Left lung (tissue), 10 donors: Measurements from ENCODE around the gene INPP4B. TPM values are rescaled to one million over a fixed set of nuclear protein-coding genes. Genes with fewer than 3 reads are reported as not detected.

Experiments
- ATAC-seq: fragments of 200-7000 bp; cut with Tn5 transposase; one replicate; pipeline ENCODE4 v1.9.1; 2020; ENCODE audit warnings: moderate library complexity
- DNase-seq, 4 donors: peaks; one replicate each; pipeline ENCODE4 v3.0.0-alpha.2; 2013 to 2020
- H3K27ac ChIP-seq, 2 donors: fragments of 200-600 bp; sonication (generic) in 1 of 2; one replicate each; pipeline versions ENCODE4 v1.5.0 to v1.8.0; 2020 to 2021
- H3K27me3 ChIP-seq, 2 donors: fragments of 200-600 bp; sonication (generic) in 1 of 2; one replicate each; pipeline versions ENCODE4 v1.5.0 to v1.8.0; 2020 to 2021
- H3K36me3 ChIP-seq, 2 donors: fragments of 200-600 bp; sonication (generic) in 1 of 2; one replicate each; pipeline versions ENCODE4 v1.5.0 to v1.8.0; 2020 to 2021
- H3K4me1 ChIP-seq, 2 donors: fragments of 200-600 bp; one replicate each; pipeline ENCODE4 v1.8.0; 2021
- H3K4me3 ChIP-seq, 2 donors: fragments of 200-600 bp; sonication (generic) in 1 of 2; one replicate each; pipeline versions ENCODE4 v1.5.0 to v1.8.0; 2020 to 2021; ENCODE audit warnings: mild to moderate bottlenecking in 1 of 2
- H3K9me3 ChIP-seq, 2 donors: fragments of 200-600 bp; sonication (generic) in 1 of 2; one replicate each; pipeline versions ENCODE4 v1.5.0 to v1.8.0; 2020 to 2021
- intact Hi-C, 2 donors: fragments of 100-400 bp; cut with DNase I; formaldehyde crosslinking; loops; one replicate each; pipeline versions ENCODE4 v1.11.2 to v1.14.2; 2022
- polyA plus RNA-seq, 6 donors: library from polyadenylated mRNA; unstranded; fragments of 120-200 nt; gene quantifications; one replicate each; pipeline ENCODE4 v1.2.1, GENCODE V29; 2013; ENCODE audit not compliant: insufficient read length in 6 of 6
- total RNA-seq, 2 donors: library from RNA; stranded (reverse); fragmentation: NEBNext Ultra II Directional; extraction: Animal tissue kit (Norgen Biotek cat#: 25700); gene quantifications; one replicate each; pipeline ENCODE4 v1.2.1, GENCODE V29; 2021
- TF ChIP-seq, protein P1 (sequence below), 2 donors: fragments of 200-600 bp; sonication (generic) in 1 of 2; IDR thresholded peaks; one replicate each; pipeline versions ENCODE4 v1.5.0 to v1.8.0; 2021; ENCODE audit warnings: antibody characterized with exemption in 2 of 2
- donor health status: DM: no; HTN: yes; CAD: no.
- donor health status: DM: no; HTN: no; CAD: no.

INPP4B gene
- total and polyA plus RNA-seq, 8 donors, result 7.3 to 15.1 (median 11.6) TPM

GRCh38 chr4:142218726-142219125, 627.4 kb downstream of the INPP4B start:
- no peaks in the 10 kb centered on the region for H3K36me3 ChIP-seq

DNA sequence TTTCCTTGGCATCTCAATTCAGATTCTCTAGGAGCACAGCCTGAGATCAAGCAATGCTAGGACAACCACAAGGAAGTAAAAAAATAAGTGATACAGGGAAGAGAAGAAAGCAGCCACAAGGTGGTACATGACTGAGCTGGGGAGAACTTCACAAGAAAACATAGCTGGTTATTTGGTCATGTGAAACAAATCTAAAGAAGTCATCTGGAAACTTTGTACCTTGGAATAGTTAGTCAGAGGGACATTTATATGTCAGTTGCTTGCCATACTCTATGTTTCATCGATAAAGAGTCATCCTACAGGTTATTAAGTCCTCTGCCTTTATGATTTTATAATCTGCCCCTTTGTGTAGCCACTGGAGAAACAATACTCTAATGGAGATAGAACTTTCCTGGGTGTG, 634.7 kb downstream of the INPP4B start:
- Histone ChIP-seq H3K36me3 (no peaks in the 10 kb centered on the region), H3K27me3 (no peaks in the 10 kb centered on the region), H3K27ac (no peak overlapping the region), H3K9me3 (no peaks in the 10 kb centered on the region), H3K4me1 (no peaks in the 10 kb centered on the region), H3K4me3 (no peak overlapping the region)
- no peak for ATAC-seq
- intact Hi-C loops, result no loop called here
- TF ChIP-seq, protein P1, sequence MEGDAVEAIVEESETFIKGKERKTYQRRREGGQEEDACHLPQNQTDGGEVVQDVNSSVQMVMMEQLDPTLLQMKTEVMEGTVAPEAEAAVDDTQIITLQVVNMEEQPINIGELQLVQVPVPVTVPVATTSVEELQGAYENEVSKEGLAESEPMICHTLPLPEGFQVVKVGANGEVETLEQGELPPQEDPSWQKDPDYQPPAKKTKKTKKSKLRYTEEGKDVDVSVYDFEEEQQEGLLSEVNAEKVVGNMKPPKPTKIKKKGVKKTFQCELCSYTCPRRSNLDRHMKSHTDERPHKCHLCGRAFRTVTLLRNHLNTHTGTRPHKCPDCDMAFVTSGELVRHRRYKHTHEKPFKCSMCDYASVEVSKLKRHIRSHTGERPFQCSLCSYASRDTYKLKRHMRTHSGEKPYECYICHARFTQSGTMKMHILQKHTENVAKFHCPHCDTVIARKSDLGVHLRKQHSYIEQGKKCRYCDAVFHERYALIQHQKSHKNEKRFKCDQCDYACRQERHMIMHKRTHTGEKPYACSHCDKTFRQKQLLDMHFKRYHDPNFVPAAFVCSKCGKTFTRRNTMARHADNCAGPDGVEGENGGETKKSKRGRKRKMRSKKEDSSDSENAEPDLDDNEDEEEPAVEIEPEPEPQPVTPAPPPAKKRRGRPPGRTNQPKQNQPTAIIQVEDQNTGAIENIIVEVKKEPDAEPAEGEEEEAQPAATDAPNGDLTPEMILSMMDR (IDR thresholded peaks at IDR 0.05), result no peak
- no peak for DNase-seq

More at GRCh38 chr4:142218726-142219125, 627.4 kb downstream of the INPP4B start:
- H3K4me3 ChIP-seq, result no peak overlapping the region
- DNase-seq (no peak), ATAC-seq (no peak)
- TF ChIP-seq, protein P1 (IDR thresholded peaks at IDR 0.05), result no peak
- no peaks in the 10 kb centered on the region for H3K9me3 ChIP-seq
- intact Hi-C loops, result no loop called here
- no peaks in the 10 kb centered on the region for H3K4me1 ChIP-seq
- H3K27ac ChIP-seq, result no peak overlapping the region
- H3K27me3 ChIP-seq, result no peaks in the 10 kb centered on the region

DNA sequence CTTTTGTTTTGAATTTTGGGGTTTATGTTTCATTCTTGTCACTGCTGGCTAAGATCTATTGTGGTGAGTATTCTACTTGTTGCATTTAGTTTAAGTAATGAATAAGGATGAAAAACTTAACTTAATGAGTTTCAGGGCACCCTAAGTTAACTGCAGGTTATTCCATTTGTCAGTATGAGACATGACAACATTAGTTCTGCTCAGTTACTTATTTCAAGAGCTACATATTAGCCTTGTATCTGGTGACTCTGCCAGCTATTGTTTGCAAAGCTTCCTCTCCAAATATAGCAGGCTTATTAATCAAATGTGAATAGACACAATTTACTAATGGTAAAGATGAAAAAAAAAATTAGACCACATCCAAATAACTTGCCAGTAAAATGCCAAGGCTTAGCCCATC, 642.6 kb downstream of the INPP4B start:
- ATAC-seq, result no peak
- TF ChIP-seq, protein P1 (IDR thresholded peaks at IDR 0.05), result no peak
- intact Hi-C loops, result loop anchor here in 1 of 2 donors (10.0 kb wide), 1 partner anchor 221 kb away; no protein-coding TSS in a partner anchor

DNA sequence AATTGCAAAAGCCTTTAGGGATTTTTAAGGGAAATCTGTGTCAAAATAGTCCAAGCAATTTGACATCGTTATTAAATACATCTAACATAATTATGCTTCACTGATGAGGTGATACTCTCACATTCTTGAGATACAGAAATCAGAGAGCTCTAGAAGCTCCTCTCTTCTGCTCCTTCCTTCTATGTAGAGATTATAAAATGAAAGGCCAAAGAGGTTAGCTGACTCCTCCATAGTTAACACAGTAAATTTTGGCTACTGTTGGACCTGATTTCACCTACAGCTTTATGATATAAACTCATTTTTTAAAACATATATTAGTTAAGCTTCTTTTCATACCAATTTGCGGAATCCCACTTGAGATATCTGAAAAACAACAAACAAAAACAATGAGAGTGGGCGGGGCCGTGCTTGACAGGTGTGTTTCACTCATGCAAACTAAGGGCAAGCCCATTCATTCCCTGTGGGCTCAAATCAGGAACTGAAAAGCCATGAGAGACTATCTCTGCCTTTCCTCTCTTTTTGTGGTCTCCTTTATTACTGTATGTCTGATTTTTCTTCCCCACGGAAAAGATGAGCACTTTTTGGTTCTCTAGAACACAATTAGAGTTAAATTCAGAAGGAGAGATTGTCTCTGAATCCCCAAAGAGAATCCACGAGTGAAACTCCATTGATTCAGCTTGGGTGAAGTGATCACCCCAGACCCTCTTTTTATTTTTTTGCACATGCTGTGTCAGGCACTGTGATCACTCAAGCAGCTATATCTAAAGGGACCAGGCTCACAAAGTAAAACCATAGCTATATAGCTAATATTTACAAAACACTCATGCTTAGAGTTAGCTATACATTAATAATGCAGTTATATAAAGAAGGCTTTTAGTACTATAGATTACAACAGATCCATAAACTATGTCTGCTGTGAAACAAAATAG, 643.4 kb downstream of the INPP4B start:
- no peaks in the 10 kb centered on the region for H3K27me3 ChIP-seq
- intact Hi-C loops, result loop anchor here in 1 of 2 donors (10.0 kb wide), 1 partner anchor 222 kb away; no protein-coding TSS in a partner anchor
- no peaks in the 10 kb centered on the region for H3K36me3 ChIP-seq
- H3K4me1 ChIP-seq, result no peaks in the 10 kb centered on the region
- TF ChIP-seq, protein P1 (IDR thresholded peaks at IDR 0.05), result no peak
- ATAC-seq, result no peak
- no peak for DNase-seq
- no peak overlapping the region for H3K27ac ChIP-seq
- no peaks in the 10 kb centered on the region for H3K9me3 ChIP-seq
- H3K4me3 ChIP-seq, result no peak overlapping the region

More for the DNA sequence above, 642.6 kb downstream of the INPP4B start:
- Histone ChIP-seq H3K36me3 (no peaks in the 10 kb centered on the region), H3K27me3 (no peaks in the 10 kb centered on the region), H3K4me3 (no peak overlapping the region), H3K27ac (no peak overlapping the region), H3K4me1 (no peaks in the 10 kb centered on the region), H3K9me3 (no peaks in the 10 kb centered on the region)
- DNase-seq, result no peak

DNA sequence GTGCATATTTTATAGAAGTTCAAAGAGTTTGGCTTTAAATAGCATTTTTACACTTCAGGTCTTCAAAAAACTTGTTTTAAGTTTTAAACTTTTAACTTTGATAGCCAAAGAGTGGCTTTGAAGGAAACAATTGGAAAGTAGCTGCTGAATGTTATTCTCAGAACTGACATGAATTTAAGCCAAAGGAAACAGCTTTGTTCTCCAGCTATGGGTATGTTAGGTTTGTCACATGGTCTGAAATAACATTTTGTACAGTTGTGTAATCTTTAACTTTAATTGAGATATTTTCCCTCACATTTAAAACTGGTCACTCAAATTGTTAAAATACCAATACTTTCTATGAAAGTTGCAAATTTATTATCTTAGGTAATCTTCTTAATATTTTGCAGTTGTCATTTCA, 645.1 kb downstream of the INPP4B start:
- H3K4me3 ChIP-seq, result no peak overlapping the region
- H3K27ac ChIP-seq, result no peak overlapping the region
- H3K36me3 ChIP-seq, result no peaks in the 10 kb centered on the region
- no peaks in the 10 kb centered on the region for H3K27me3 ChIP-seq
- DNase-seq, result no peak
- no peaks in the 10 kb centered on the region for H3K4me1 ChIP-seq
- H3K9me3 ChIP-seq, result no peaks in the 10 kb centered on the region
- ATAC-seq, result no peak
- TF ChIP-seq, protein P1 (IDR thresholded peaks at IDR 0.05), result no peak
- intact Hi-C loops, result loop anchor here in 1 of 2 donors (10.0 kb wide), 1 partner anchor 224 kb away; no protein-coding TSS in a partner anchor
